RWPE2 (cell line): Measurements from ENCODE around the gene DYDC1.

Source experiments
- ATAC-seq: fragments of 200-7000 bp; cut with Tn5 transposase; 3 replicates; pipeline ENCODE4 v1.9.1; 2021; ENCODE audit warnings: low read depth
- DNase-seq: peaks from one replicate; pipeline ENCODE4 v3.0.0-alpha.2; 2020; ENCODE audit warnings: low spot score
- H3K27ac ChIP-seq: fragments of 450-650 bp; 2 replicates; pipeline ENCODE4 v1.5.1; 2017; ENCODE audit warnings: mild to moderate bottlenecking; ENCODE audit not compliant: poor library complexity, severe bottlenecking
- H3K27me3 ChIP-seq: fragments of 250-450 bp; sonication (Bioruptor Pico); 2 replicates; pipeline ENCODE4 v1.5.1; 2021; ENCODE audit warnings: mild to moderate bottlenecking, moderate library complexity; ENCODE audit not compliant: insufficient read depth, poor library complexity, severe bottlenecking
- H3K36me3 ChIP-seq: fragments of 250-450 bp; sonication (Bioruptor Pico); 2 replicates; pipeline ENCODE4 v1.5.1; 2020; ENCODE audit warnings: low read depth, mild to moderate bottlenecking, moderate library complexity
- H3K4me1 ChIP-seq: fragments of 250-450 bp; sonication (Bioruptor Pico); 2 replicates; pipeline ENCODE4 v1.5.1; 2021; ENCODE audit warnings: mild to moderate bottlenecking, moderate library complexity; ENCODE audit not compliant: insufficient read depth, poor library complexity, severe bottlenecking
- H3K4me3 ChIP-seq: fragments of 250-450 bp; sonication (Bioruptor Pico); 2 replicates; pipeline ENCODE4 v1.5.1; 2021; ENCODE audit warnings: mild to moderate bottlenecking, moderate library complexity; ENCODE audit not compliant: severe bottlenecking
- H3K9me3 ChIP-seq: fragments of 250-450 bp; sonication (Bioruptor Pico); 2 replicates; pipeline ENCODE4 v1.5.1; 2021; ENCODE audit warnings: mild to moderate bottlenecking, moderate library complexity; ENCODE audit not compliant: severe bottlenecking
- TF ChIP-seq, protein P1 (sequence below): fragments of 450-650 bp; IDR thresholded peaks from one replicate; pipeline ENCODE4 v1.5.1; 2017; ENCODE audit warnings: mild to moderate bottlenecking, moderate library complexity; ENCODE audit not compliant: poor library complexity, severe bottlenecking

DYDC1 gene

GRCh38 chr10:80290474-80291220 is 65.9 kb downstream of the DYDC1 start:
- Histone ChIP-seq H3K27me3 (no peaks in the 10 kb centered on the region), H3K9me3 (no peaks in the 10 kb centered on the region), H3K4me1 (no peaks in the 10 kb centered on the region), H3K27ac (no peak overlapping the region), H3K36me3 (no peaks in the 10 kb centered on the region), H3K4me3 (no peak overlapping the region)
- DNase-seq (no peak), ATAC-seq (no peak)
- TF ChIP-seq, protein P1, sequence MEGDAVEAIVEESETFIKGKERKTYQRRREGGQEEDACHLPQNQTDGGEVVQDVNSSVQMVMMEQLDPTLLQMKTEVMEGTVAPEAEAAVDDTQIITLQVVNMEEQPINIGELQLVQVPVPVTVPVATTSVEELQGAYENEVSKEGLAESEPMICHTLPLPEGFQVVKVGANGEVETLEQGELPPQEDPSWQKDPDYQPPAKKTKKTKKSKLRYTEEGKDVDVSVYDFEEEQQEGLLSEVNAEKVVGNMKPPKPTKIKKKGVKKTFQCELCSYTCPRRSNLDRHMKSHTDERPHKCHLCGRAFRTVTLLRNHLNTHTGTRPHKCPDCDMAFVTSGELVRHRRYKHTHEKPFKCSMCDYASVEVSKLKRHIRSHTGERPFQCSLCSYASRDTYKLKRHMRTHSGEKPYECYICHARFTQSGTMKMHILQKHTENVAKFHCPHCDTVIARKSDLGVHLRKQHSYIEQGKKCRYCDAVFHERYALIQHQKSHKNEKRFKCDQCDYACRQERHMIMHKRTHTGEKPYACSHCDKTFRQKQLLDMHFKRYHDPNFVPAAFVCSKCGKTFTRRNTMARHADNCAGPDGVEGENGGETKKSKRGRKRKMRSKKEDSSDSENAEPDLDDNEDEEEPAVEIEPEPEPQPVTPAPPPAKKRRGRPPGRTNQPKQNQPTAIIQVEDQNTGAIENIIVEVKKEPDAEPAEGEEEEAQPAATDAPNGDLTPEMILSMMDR, result no peak

- H3K4me3 ChIP-seq, result no peak within 1 kb of the TSS
- no peak for DNase-seq
Measured at GRCh38 chr10:80289451-80290287, 66.9 kb downstream of the DYDC1 start, which contains the start of gene MAT1A. TSS of gene MAT1A (minus strand) at chr10:80289658. CDS start at chr10:80289423, 235 bp downstream.

DNA sequence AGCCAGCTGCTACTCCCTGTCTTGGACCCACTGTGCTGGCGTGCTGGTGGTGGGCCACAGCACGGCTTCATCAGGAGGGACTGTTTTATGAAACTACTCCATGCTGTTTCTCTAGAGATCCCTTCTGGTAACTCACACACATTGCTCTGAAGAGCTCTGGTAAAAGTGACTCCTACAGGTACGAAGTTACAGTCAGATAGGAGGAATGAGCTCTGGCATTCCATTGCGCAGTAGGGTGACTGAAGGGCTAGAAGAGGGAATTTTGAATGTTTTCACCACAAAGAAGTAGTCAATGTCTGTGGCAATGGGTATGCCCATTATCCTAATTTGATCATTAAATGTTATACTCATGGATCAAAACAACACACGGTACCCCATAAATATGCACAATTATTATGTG is 67.7 kb downstream of the DYDC1 start:
- Histone ChIP-seq H3K27me3 (peaks cover 3% of the 10 kb centered on the region), H3K9me3 (no peaks in the 10 kb centered on the region), H3K36me3 (no peaks in the 10 kb centered on the region), H3K4me3 (no peak overlapping the region), H3K27ac (no peak overlapping the region), H3K4me1 (no peaks in the 10 kb centered on the region)
- TF ChIP-seq, protein P1, result no peak
- no peak for ATAC-seq
- no peak for DNase-seq

More at GRCh38 chr10:80289451-80290287, 66.9 kb downstream of the DYDC1 start, which contains the start of gene MAT1A:
- peak; percentile 33; the same call in 1 of the 3 replicates for ATAC-seq
- Histone ChIP-seq H3K9me3 (no peaks in the 10 kb centered on the region), H3K36me3 (no peaks in the 10 kb centered on the region), H3K27ac (no peak within 1 kb of the TSS), H3K4me1 (no peaks in the 10 kb centered on the region), H3K27me3 (peaks cover 3% of the 10 kb centered on the region)
- TF ChIP-seq, protein P1, result no peak
